Neural cell (in vitro differentiated cells): ENCODE measurements around the gene STRADA.

ENCODE experiments used
- CTCF ChIP-seq: fragments of 450-650 bp; IDR thresholded peaks from 2 replicates; pipeline ENCODE4 v1.5.1; 2014; ENCODE audit warnings: antibody characterized with exemption, mild to moderate bottlenecking, moderate library complexity; ENCODE audit not compliant: poor library complexity, severe bottlenecking
- EZH2 ChIP-seq: fragments of 200-600, 300-800 bp; shearing (Covaris generic), sonication (generic); IDR thresholded peaks from 2 replicates; pipeline ENCODE4 v1.6.1; 2014; ENCODE audit warnings: antibody characterized with exemption, low read length, borderline replicate concordance, mild to moderate bottlenecking; ENCODE audit not compliant: insufficient read depth, poor library complexity, severe bottlenecking
- MXI1 ChIP-seq: fragments of 450-650 bp; conservative IDR thresholded peaks from 2 replicates; pipeline ENCODE4 v1.6.1; 2014; ENCODE audit warnings: antibody characterized with exemption, mild to moderate bottlenecking; ENCODE audit not compliant: poor library complexity, severe bottlenecking
- POLR2AphosphoS5 ChIP-seq: IDR thresholded peaks from 2 replicates; pipeline ENCODE4 v1.6.1; 2012
- RAD21 ChIP-seq: fragments of 450-650 bp; conservative IDR thresholded peaks from 2 replicates; pipeline ENCODE4 v1.6.1; 2014; ENCODE audit warnings: antibody characterized with exemption, mild to moderate bottlenecking, moderate library complexity
- REST ChIP-seq: IDR thresholded peaks from 2 replicates; pipeline ENCODE4 v1.6.1; 2012; ENCODE audit warnings: borderline replicate concordance
- SMC3 ChIP-seq: fragments of 450-650 bp; conservative IDR thresholded peaks from 2 replicates; pipeline ENCODE4 v1.6.1; 2014; ENCODE audit warnings: antibody characterized with exemption, mild to moderate bottlenecking, moderate library complexity; ENCODE audit not compliant: poor library complexity
- TAF1 ChIP-seq: IDR thresholded peaks from 2 replicates; pipeline ENCODE4 v1.6.1; 2012; ENCODE audit warnings: low read depth

GRCh38 chr17:63760771-63761539, 19.4 kb upstream of the STRADA start:
- TF ChIP-seq CTCF: no peak
- TF ChIP-seq EZH2: no peak
- TF ChIP-seq RAD21: no peak
- TF ChIP-seq MXI1: no peak
- no peak for TF ChIP-seq SMC3
- no peak for TF ChIP-seq TAF1
- no peak for TF ChIP-seq POLR2AphosphoS5
- no peak for TF ChIP-seq REST
